Amygdala (tissue), 56 donors: Measurements from ENCODE around the gene CPA1.
A peak's percentile ranks its signal among the peaks of the same experiment; 100 is the strongest.

Experiments
- DNase-seq, 56 donors: peaks; one replicate each; lab custom pipeline; 2025; lab: John Stamatoyannopoulos, UW

CPA1 gene

DNA sequence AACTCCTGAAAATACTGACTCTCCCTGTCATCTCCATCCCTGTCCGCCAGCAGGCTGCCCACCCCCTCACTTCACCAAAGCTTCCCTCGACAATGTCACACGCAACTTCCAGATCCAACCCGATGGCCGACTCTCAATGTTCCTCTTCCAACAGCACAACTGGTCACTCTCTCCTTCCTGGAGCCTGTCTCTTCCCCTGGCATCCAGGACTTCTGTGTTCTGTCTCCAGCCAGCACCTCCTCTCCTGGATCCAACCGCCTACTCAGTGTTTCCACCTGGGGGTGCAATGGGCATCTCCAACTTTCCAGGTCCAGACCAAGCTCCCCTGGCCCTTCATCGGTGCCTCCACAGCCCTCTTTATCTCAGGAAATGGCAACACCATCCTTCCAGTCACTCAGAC, 27.1 kb upstream of the CPA1 start:
- DNase-seq = no peak

DNA sequence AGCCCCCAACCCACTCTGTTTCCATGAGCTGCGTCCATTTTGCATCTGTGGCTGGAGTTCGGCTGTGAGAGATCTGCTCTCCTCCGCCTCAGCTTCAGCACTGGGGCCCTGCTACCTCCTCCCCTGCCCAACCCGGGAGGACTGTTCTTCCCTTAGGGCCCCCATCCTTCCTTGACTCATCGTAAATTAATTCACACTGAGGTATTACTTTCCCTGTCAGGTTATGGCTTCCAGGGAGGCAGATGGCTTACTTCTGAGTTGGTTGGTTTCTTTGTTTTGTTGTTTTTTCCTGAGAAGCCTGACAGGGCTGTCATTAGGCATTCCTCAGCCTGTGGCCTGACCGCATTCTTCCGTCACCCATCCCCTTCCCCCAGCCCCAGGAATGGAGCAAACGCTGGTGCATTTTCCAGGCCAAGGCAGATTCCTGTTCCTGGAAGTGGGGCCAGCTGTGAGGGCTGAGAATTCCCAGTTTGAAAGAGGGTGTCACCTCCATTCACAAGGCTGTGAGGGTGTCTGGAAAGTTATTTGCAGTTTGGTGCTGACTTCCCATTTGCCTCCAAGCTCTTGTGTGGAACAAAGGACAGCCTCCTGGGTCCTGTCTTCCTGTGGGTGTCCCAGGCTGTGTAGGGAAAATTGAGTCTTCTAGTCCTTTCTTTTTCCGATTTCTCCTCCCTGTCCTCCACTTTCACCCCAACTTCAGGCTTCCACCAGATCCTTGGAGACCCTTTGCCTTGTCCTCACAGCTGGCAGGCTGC, 24.0 kb upstream of the CPA1 start:
- peak in 3 of 56 donors; percentile 27 to 61 (median 45) for DNase-seq

DNA sequence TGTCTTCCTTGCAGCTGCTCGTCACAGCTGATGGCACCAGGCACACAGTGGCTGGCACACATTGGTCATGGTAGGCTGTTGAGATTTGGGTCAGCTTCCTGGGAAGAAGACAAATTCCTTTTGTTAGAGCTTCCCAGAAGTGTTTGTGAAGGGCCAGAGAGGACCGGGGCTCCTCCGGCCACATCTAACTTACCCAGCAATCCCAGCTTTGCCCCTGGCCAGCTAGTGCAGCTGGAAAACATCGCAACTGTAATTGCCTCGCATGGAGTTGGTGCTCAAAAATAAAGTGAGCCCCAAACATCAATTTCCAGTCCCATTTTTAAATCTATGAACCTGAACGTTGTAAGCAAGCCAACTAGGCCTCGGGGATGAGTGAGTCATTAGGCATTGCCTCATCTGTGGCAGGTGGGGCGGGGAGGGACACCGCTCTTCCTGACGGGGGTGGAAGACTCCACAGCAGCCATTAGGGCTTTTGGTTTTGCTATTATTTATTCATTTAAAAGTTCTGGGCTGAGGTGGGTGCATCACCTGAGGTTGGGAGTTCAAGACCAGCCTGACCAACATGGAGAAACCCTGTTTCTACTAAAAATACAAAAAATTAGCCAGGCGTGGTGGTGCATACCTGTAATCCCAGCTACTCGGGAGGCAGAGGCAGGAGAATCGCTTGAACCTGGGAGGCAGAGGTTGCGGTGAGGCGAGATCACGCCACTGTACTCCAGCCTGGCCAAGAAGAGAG, 23.2 kb upstream of the CPA1 start:
- peak in 14 of 56 donors; percentile 10 to 64 (median 42) for DNase-seq

DNA sequence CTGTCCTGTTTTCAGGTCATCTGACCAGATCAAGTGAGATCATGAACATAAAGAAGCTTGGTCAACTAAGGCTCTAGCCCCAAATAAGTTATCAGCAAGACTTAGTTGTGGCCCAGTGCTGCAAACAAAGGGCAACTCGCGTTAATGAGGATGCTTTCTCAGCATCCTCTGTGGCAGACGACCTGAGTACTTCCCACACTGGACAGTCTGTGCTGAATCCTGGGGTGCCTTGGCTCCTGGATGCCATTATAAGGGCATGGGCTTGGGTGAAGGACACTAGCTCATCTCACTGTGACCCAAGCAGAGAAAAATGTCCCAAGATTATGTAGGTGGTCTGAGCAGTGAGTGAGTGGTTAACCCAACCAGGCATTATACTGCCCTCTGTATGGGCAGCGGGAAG, 21.8 kb upstream of the CPA1 start:
- DNase-seq = no peak

DNA sequence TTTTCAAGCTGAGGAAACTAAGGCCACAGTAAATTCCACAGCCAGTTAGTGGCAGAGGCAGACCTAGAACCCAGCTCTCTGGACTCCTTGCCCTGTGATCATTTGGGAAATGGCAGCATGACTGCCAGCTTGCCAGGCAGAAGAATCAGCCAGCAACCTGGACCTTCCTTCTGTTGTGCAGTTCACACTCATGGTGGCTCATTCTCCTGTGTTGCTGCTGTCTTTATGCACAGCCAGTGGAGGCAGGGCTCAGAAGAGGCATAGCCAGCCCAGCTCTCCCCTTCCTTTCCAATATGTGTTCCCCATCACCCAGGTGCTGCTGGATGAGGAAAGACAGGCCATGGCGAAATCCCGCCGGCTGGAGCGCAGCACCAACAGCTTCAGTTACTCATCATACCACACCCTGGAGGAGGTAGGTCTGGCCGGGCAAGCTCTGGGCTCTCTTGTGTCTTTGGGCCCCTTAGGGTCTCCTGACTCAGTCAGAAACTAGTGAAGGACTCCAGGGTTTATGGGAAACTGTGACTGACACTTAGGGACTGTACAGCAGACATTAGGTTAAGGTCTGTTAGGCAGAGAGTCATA, 20.9 kb upstream of the CPA1 start:
- no peak for DNase-seq

DNA sequence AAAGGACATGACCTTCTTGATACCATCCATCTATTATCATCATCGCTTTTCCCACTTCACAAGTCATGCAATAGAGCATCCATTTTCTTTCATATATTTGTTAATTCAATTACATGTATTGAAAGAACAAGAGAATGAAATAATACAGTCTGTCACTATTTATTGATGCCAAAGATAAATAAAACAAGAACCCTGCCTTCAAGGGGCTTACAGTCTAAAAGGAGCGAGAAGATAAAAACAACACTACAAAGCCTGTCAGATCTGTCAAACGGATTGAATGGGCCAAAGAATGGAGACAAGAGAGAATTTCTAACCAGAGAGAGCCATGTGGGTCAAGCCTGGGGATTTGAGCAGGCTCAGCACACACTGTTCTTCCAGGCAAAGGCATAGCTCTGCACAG, 19.8 kb upstream of the CPA1 start:
- DNase-seq = no peak

DNA sequence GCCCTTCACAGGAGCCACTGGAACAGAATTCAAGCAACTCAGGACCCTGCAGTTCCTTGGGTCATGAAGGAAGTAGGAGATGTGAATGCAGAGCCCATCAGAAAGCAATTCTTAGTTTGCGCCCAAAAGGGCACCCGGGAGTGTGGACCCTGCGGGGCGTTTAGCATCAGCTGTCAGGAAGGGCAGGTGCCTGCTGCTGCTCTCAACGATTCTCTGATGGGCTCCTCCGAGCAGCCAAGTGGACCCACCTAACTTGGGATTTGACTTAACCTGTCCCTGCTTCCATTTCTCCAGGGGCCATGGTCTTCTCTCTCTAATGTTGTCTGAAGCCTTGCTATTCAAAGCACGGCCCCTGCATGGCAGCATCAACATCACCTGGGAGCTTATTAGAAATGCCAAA, 18.6 kb upstream of the CPA1 start:
- DNase-seq = no peak

DNA sequence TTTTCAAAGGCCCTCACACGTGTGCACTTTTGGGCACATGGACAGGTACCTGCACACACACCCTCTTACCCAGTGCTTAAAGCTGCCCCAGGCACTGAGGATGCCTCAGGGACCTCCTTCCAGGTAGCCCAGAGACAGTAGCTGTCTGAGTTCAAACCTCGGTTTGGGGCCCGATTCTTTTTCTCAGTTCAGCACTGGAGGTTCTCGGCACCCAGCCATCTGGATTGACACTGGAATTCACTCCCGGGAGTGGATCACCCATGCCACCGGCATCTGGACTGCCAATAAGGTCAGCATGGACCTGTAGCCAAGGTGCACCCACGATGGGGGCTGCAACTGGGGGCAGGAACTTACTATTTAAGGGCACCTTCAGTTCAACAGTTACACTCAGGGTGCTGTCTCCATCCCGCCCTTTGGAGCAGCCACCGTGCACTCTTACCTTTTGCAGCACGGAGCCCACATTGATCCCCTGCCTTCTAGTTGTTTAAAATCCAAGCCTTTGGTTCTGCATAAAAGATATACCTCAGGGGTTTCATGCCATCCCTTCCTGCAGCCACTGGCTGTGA, 18.0 kb upstream of the CPA1 start:
- DNase-seq = no peak

DNA sequence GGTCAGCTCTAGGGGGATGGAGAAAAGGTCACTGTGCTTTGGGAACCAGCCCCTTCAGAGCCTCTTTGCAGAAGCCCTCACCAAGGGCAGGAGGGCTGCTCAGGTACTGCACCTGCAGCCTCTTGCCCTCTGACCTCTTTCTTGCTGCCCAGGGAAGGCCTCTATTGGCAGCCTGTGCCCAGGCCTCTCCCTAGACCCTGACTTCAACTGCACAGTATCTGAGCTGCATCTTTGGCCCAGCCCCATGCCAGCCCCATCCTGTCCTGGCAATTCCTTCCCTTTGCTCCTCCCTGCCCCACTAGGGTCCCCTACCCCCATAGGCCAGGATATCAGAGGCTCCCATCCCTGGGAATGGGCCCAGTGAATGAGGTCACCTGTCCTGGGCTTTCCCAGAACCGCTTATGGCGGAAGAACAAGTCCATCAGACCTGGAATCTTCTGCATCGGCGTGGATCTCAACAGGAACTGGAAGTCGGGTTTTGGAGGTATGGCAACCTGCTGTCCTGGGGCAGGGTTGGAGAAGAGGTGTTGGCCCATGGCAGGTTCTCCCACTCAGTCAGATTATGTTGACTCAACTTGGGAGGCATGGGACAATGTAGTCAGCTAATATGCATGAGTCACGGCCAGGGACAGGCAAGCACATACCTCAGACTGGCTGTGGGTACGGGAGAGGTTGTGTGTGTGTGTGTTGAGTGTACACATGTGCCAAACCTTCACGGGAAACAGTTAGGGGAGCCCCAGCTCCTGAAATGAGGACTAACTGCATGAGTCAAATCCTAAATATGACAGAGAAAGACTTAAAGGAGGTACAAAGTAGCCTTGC, 17.1 kb upstream of the CPA1 start:
- no peak for DNase-seq

DNA sequence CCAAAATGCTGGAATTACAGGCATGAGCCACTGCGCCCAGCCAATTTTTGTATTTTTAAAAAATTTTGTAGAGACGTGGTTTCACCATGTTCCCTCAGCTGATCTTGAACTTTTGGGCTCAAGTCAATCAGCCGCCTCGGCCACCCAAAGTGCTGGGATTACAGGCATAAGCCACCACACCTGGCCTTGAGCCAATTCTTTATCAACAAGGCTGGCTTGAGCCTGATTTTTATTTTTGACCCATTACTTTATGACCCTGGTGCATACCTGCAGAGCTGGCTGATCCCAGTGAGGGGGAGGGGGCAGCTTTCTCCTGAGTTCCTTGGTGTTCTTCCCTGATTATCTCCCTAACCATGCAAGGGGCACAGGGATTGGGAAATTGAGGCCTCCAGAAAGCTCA, 15.8 kb upstream of the CPA1 start:
- DNase-seq = no peak

DNA sequence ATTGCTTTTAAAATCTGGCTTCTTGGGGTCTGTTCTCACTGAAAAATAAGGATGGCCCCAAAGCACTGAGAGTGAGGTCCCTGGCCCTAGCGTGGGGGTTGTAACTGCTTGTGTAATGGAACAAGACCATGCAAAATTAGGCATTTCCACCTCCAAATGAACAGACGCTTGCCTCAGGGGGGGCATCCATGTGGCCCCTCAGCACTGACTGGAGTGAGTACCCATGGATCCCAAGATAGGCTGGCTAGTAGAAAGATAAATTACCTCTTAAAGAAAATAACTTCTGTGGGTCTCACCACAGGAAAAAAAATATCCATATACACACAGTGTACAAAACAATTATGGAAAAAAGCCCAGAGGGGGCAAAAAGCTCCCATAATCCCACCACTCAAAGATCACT, 15.2 kb upstream of the CPA1 start:
- no peak for DNase-seq

DNA sequence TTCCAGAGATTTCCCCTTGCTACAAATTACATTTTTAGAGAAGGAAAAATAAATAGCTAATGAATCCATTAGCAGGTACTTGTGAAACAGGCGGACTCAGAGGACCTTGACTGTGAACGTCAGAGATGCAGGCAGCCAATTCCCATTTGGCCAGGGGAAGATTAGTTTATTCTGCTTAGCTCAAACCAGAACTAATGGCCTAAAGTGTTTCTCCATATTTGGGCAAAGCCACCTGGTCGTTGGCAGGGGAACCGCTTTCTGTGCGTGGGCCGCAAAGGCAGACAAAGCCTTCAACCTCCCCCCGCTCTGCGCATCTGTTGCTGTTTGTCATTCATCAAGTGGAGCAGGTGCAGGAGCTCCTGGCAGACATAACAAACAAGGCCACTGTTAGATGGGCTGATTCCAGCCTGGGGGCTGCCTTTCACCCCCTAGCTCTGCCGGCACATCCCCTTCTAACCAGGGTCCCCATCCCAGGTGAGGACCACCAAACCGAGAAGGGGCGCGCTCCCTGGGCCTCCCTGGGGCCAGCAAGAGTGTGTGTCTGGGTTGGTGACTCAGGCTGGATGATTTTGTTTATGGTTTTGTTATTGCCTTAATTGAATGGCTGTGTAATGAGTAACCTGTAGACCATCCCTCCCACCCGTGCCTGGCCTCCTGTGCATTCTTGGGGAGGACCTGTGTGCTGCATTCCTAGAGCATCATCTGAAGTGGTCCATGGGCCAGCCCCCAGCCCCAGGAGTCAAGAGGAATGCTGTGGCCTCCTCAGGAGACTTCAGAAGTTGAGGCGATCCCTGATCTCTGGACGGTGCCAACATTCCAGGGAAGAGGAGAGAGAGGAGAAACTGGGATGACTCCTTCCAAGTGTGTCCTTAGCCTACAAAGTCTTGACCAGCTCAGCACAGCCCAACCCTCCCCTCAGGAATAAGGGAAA, 14.5 kb upstream of the CPA1 start:
- peak in 30 of 56 donors; percentile 9 to 67 (median 34) for DNase-seq

DNA sequence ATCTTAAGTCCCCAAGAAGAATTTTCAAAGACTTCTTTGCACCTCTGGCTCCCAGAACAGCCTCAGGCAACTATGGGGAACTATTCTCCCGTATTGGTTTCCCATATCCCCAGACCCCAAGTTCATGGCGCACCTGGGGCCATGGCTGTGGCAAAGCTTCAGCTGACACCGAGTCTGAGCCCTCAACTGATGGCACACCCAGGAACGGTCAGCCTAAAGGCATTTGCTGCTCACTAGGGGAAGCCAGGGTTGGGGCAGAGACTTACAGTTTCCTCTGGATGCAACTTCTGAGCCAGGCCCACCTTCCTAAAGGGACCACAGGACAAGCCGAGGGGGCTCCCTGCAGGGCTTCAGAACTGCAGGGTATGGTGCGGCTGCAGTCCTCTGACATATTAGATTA, 13.7 kb upstream of the CPA1 start:
- DNase-seq = no peak

DNA sequence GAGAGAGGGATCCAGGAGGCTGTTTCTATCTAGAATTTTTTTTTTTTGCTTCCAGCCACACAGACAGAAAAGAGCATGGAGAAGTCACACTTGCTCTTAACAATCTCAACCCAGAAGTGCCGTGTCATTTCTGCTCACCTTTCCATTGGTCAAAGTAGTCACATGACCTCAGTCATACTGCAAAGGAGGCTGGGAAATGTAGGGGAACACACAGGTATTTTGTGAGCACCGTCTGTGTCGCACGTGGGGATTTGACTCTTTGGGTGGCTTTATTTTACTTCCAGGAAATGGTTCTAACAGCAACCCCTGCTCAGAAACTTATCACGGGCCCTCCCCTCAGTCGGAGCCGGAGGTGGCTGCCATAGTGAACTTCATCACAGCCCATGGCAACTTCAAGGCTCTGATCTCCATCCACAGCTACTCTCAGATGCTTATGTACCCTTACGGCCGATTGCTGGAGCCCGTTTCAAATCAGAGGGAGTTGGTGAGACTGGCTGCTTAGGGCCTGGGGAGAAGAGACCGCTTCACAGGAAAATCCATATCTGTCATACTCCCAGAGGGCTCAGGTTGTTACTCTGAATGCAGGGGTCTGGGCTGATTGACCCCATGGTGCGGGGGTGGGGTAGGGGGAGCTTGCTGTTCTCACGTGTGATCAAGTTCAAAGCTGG, 13.1 kb upstream of the CPA1 start:
- no peak for DNase-seq

DNA sequence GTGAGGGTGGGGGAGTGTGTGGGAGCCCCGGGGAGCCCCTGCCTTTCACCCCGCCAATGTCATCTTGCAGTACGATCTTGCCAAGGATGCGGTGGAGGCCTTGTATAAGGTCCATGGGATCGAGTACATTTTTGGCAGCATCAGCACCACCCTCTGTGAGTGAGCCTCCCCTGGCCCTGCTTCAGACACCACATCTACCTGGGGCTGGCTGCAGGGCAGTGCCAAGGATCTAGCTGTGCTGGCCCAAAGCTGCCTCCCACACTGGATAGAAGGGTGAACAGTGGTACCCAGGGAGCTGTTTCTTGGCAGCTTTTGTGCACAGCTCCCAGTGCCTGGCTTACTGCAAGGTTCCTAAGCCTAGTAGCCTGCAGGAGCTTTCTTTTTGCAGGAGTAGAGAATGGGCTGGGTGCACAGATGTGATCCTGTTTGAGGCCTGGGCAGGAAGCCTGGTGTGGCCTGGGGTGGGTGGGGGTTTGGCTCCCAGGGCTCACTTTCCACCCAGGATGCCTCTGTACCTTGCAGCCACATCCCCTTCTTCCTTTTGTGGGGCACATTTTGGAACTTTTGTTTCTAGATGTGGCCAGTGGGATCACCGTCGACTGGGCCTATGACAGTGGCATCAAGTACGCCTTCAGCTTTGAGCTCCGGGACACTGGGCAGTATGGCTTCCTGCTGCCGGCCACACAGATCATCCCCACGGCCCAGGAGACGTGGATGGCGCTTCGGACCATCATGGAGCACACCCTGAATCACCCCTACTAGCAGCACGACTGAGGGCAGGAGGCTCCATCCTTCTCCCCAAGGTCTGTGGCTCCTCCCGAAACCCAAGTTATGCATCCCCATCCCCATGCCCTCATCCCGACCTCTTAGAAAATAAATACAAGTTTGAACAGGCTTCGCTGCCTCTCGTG, 12.2 kb upstream of the CPA1 start:
- DNase-seq = no peak

DNA sequence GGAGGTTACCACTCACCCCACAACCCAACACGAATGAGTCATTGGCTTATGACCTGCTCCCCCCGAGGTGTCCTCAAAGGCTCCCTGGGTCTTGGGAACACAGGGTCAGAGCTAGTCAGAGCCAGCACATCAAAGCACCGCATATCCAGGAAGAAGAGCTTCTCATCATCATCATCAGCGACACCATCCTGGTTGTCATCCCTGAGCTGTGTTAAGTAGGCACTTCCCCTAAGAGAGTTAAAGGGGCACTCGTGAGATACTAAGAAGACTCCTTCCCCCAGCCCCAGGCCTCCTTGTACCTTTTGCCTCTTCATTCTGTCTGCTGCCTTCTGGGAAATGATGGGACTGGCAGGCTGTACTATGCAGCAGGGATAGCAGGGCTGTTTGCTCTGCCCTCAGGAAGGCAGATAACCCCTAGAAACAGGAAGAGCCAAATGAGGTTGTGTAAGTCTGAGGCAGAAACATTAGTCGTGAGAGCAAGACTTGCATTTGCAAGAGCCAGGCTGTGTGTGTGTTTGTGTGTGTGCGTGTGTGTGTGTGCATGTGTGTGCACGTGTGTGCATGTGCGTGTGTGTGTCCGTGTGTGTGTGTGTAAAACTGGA, 11.1 kb upstream of the CPA1 start:
- DNase-seq = no peak

DNA sequence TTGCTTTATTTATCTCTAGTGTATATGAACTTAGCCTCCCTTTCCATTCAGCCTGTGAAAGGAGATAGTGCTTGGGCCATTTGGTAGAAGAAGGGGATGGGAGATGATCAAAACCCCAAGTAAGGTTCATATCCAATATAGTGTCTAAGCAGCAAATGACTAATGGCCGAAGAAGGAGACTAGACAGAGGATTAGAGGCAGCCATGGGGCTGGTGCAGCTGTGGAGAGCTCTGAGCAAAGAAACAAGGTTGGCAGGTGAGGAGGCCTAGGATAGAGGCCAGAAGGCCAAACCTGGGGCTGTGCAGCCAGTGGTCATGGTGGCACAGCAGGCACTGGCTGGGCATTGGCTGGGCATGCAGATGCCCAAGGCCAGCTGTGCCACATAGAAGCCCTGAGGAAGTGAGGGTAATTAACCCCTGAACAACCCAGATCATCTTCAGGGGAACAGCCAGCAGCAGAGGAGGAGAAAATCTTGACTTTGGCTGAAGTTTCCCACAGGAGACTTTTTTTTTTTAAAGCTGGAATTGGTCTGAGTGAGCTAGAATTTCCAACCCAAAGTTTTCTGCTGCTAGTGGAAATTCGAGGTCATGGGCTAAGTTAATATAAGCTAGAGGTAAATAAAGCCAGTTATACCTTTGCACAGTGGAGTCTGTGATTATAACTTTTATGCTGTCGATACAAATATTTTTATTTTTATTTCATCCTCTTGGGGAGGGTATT, 10.3 kb upstream of the CPA1 start:
- DNase-seq = no peak
